ENCODE measurements around the gene ST3GAL2.
"Not testable (repeated sequence)": the region's sequence is repeated elsewhere in the genome, so short reads cannot be mapped to it uniquely, and the experiment has no call there.

Gene ST3GAL2

GRCh38 chr16:70418993-70419318 lies 19.9 kb downstream of the ST3GAL2 start:
- no peak for DNase-seq (ENCODE audit: low read depth in 4 of 4, low spot score in 1 of 4)

GRCh38 chr16:70418274-70418992 lies 20.5 kb downstream of the ST3GAL2 start:
- no peak for DNase-seq (ENCODE audit: low read depth in 4 of 4, low spot score in 1 of 4)

- no peak for DNase-seq (ENCODE audit: low read depth in 4 of 4, low spot score in 1 of 4)
These were observed 21.2 kb downstream of the ST3GAL2 start for GRCh38 chr16:70417661-70418060.

DNA sequence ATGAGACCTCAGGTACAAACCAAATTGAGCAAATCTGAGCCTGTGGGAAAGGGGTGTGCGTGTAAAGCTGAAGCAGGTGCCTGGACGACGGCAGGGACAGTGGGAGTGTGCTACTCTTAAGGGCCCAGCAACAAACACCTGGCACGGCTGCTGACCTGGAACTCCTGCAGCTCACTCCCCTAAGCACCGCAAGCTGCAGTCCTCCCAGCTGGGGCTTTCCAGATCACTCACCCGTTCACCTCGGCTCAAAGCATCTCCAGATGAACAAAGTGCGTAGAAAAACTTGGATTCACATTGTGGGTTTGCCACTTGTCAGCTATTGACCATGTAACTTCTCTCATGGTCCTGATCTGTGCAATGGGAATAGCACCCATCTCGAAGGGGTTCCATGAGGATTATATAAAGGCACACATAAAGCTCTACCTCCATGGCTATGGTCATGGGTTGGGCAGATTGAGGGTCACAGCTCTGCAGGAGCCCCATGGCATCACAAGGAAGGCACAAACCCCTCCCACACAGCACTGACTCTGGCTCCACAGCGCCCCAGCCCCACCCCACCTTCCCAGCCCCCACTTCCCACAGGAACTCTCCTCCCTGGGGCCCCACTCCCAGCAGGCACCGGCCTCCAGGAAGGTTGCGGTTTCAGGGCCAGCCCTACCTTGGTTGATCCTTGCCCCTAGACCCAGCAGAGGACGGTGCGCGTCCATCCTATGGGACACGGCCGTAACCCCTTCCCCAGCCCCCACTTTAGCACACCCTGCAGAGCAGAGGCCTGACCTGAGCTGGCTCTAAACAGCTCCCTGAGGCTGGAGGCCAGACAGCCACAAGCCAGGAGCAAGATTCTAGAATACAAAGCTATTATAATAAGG lies 21.9 kb downstream of the ST3GAL2 start:
- DNase-seq (ENCODE audit: low read depth in 4 of 4, low spot score in 1 of 4), result no peak

DNA sequence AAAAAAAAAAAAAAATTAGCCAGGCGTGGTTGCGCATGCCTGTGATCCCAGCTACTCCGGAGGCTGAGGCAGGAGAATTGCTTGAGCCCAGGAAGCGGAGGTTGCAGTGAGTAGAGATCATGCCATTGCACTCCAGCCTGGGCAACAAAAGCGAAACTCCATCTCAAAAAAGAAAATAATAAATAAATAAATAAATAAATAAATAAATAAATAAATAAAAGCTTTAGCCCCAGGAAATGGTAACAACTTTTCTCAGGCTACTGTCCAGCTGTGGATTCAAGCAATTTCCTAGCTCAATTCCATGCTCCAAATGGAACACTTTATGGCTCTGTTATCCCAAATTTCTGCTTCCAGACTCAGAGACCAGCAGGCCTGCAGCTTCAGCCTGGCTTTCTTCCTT lies 25.3 kb downstream of the ST3GAL2 start:
- DNase-seq (ENCODE audit: low read depth in 4 of 4, low spot score in 1 of 4), result not testable (repeated sequence)

- no peak for DNase-seq (ENCODE audit: low read depth in 4 of 4, low spot score in 1 of 4)
These were observed 26.5 kb downstream of the ST3GAL2 start for GRCh38 chr16:70412385-70412784.

GRCh38 chr16:70410734-70411133 lies 28.2 kb downstream of the ST3GAL2 start:
- no peak for DNase-seq (ENCODE audit: low read depth in 4 of 4, low spot score in 1 of 4)

DNA sequence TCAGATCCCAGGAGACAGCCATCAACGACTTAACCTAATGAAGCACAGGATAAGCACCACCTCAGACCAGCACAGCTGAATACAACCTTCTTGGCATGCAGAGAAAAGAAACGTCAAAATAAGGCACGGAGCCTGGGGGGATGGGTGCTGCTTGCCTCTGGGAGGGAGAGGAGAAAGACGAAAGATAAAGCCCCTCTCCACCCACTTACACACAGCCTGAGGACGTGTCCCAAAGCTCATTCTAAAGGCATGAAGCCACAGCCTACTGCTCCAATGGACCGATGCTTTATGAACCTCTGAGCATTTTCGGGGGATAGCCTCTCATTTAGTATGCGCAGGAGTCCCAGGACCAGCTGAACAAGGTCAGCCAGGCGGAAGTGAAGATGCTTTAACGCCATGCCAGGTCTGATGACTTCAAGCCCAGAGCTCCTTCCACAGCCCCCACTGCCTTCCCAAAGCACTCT lies 31.1 kb downstream of the ST3GAL2 start:
- no peak for DNase-seq (ENCODE audit: low read depth in 4 of 4, low spot score in 1 of 4)

GRCh38 chr16:70406104-70406503 lies 32.8 kb downstream of the ST3GAL2 start:
- not testable (repeated sequence) for DNase-seq (ENCODE audit: low read depth in 4 of 4, low spot score in 1 of 4)

DNA sequence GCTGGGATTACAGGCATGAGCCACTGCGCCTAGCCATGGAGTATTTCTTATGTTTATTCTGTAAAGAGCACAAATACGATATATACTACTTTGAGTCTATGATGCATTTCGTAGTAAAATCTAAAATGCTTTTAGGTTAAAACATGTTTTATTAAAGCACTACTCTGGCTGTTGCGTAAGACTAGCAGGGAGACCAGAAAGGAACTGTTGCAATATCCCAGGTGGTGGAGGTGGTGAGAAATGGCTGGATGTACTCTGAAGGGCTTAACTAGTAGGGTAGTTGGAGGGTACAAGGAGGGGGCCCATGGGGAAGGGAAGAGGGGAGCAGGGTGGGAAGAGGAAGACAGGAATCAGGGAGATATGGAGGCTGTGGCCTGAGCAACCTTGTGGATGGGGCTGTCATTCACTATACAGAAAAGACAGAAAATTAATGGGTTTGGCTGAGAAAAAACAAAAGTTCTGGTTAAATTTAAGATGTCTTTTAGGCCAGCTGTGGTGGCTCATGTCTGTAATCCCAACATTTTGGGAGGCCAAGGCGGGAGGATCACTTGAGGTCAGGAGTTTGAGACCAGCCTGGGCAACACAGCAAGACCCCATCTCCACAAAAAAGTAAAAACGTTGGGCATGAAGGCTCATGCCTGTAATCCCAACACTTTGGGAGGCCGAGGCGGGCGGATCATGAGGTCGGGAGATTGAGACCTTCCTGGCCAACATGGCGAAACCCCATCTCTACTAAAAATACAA lies 35.8 kb downstream of the ST3GAL2 start:
- DNase-seq (ENCODE audit: low read depth in 4 of 4, low spot score in 1 of 4), result no peak

- DNase-seq (ENCODE audit: low read depth in 4 of 4, low spot score in 1 of 4), result no peak
These were observed 38.9 kb downstream of the ST3GAL2 start for GRCh38 chr16:70399951-70400350.

DNA sequence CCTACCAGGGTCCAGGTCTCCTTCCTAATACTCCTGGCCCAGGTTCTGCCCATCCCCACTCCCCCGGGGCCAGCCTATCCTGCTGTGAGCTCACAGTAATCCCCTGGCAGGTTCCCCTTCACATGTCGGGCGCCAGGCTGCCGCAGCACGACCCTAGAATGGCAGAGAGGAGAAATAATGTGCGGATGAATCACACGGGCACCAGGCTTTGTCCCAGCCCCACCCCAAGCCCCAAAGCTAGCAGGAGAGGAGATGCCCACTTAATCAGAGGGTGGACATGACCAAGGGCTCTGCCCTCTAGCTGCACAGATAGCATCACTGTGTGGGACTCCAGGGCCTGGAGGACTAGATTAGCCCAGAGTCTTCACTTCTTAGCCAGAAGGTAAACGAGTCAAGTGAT lies 39.5 kb downstream of the ST3GAL2 start:
- DNase-seq (ENCODE audit: low read depth in 4 of 4, low spot score in 1 of 4), result no peak

- DNase-seq (ENCODE audit: low read depth in 4 of 4, low spot score in 1 of 4), result no peak
These were observed 40.6 kb downstream of the ST3GAL2 start for GRCh38 chr16:70398177-70398743.

DNA sequence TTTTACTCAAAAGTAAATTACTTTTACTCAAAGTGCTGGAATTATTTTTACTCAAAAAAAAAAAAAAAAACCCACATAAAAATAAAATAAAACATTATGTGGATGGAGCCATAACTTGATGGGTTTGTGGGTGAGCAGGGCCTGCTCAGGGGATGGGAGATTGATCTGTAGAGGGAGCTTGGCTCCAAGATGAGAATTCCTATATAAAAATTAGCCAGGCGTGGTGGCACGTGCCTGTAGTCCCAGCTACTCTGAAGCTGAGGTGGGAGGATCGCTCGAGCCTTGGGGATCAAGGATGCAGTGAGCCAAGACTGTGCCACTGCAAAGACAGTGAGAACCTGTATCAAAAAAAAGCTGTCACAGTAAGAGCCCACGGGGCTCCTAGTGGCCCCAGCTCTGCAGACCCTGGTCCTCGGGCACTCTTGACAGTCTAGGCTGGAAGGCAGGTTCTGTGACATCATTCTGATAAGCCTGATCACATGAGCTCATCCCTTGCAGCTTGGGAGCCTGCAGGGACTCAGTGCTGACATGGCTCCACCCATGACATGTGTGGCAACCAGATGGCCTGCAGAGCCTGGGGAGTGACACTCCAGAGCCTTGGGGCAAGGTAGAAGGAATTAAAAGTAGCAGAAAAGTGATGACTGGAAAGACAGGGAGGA lies 42.5 kb downstream of the ST3GAL2 start:
- DNase-seq (ENCODE audit: low read depth in 4 of 4, low spot score in 1 of 4), result no peak

DNA sequence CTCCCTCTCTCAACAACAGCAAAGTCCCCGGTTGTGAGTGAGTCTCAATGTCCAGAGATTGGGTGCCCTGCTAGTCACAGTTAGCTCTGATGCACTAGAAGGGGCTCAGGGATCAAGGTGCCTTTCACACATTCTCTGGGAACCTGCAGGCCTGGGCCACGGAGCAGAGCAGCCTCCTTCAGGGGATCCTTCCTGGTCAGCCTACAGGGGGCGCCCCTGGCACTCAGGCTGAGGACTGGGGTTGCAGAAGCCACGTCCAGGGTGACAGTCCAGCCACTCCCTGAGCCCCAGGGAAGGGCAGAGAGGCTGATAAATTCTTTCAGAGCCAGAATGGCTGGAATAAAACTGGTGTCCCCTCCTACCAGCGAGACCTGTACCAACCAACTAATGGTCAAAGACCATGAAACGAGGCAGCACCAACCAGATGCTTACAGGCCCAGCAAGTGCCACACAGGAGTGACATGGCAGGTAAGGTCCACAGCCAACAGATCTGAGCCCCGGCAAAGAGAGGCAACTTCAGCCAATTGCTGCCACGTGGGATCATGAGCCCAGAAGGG lies 43.5 kb downstream of the ST3GAL2 start:
- DNase-seq (ENCODE audit: low read depth in 4 of 4, low spot score in 1 of 4), result peak; percentile 31 to 52 (median 43)

DNA sequence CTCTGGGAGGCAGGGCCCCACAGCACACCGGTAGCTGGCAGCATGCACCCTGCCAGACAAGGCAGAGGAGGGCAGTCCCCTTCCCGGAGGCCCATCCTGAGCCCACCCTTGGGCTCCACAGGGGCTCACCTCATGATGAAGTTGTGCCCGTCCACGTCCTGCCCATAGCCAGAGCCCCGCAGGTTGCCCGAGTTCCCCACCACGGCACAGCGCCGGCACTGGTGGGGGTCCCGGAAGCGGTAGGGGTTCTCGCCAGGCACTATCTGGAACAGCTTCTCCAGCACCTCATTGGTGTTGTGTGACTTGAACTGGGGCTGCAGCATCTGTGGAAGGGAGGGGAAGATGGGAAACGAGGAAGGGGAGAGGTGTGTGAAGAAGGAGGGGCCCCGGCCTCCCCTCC lies 44.0 kb downstream of the ST3GAL2 start:
- DNase-seq (ENCODE audit: low read depth in 4 of 4, low spot score in 1 of 4), result no peak

GRCh38 chr16:70393662-70394061 lies 45.2 kb downstream of the ST3GAL2 start:
- no peak for DNase-seq (ENCODE audit: low read depth in 4 of 4, low spot score in 1 of 4)

DNA sequence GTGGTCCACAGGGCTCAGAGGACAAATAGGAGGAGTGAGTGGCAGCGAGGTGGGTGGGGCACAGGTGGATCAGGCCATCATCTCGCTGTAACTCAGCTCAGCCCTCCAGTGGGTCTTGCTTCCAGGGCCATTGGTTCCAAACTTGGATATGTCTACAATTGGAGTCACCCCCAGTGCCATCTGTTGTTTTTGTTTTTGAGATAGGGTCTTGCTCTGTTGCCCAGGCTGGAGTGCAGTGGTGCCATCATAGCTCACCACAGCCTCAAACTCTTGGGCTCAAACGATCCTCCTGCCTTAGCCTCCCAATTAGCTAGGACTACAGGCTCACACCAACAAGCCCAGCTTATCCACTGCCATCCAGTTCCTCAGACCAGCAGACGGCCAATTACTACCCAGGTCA lies 46.3 kb downstream of the ST3GAL2 start:
- DNase-seq (ENCODE audit: low read depth in 4 of 4, low spot score in 1 of 4), result no peak

- no peak for DNase-seq (ENCODE audit: low read depth in 4 of 4, low spot score in 1 of 4)
These were observed 46.9 kb downstream of the ST3GAL2 start for GRCh38 chr16:70391881-70392481.

DNA sequence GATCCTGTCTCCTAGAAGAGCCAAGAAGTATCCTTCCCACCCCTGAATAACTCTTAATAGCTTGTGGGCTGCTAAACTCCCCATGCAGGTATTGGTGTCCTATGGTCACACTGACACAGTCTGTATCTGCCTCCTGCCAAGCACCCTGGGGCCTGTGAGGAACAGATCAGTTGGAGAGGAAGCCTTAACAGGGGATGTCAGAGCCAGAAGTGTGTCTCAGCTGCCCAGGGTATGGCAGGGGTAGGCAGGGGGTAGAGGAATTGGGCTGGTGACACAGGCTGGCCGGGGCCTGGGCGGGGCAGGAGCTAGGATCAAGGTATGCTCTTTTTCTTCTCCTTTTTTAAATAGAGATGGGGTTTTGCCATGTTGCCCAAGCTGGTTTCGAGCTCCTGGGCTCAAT lies 47.5 kb downstream of the ST3GAL2 start:
- DNase-seq (ENCODE audit: low read depth in 4 of 4, low spot score in 1 of 4), result no peak
